Parathyroid adenoma (tissue), 2 donors: Measurements from ENCODE around the gene ALDH1L1.
A peak's percentile ranks its signal among the peaks of the same experiment; 100 is the strongest.

Source experiments
- H2AFZ ChIP-seq: fragments of 300-600 bp; sonication (generic); one replicate; pipeline ENCODE4 v1.7.0; 2017; ENCODE audit warnings: antibody characterized with exemption, mild to moderate bottlenecking
- H3K27ac ChIP-seq: fragments of 300-600 bp; sonication (generic); one replicate; pipeline ENCODE4 v1.7.0; 2017
- H3K27me3 ChIP-seq: fragments of 300-600 bp; sonication (generic); one replicate; pipeline ENCODE4 v1.7.0; 2017; ENCODE audit warnings: low read length; ENCODE audit not compliant: control insufficient read depth, insufficient read depth
- H3K36me3 ChIP-seq: fragments of 300-600 bp; sonication (generic); one replicate; pipeline ENCODE4 v1.7.0; 2017; ENCODE audit warnings: low read length; ENCODE audit not compliant: control insufficient read depth, insufficient read depth
- H3K4me1 ChIP-seq: fragments of 300-600 bp; sonication (generic); one replicate; pipeline ENCODE4 v1.7.0; 2017; ENCODE audit warnings: control low read depth
- H3K4me2 ChIP-seq: fragments of 300-600 bp; sonication (generic); one replicate; pipeline ENCODE4 v1.7.0; 2017; ENCODE audit warnings: low read length
- H3K4me3 ChIP-seq: fragments of 300-600 bp; sonication (generic); one replicate; pipeline ENCODE4 v1.7.0; 2017; ENCODE audit warnings: low read depth, low read length
- H3K79me2 ChIP-seq: fragments of 300-600 bp; sonication (generic); one replicate; pipeline ENCODE4 v1.7.0; 2017; ENCODE audit warnings: control low read depth
- H3K9ac ChIP-seq: fragments of 300-600 bp; sonication (generic); one replicate; pipeline ENCODE4 v1.7.0; 2017; ENCODE audit warnings: mild to moderate bottlenecking
- H3K9me3 ChIP-seq: fragments of 300-600 bp; sonication (generic); one replicate; pipeline ENCODE4 v1.7.0; 2017; ENCODE audit warnings: low read length; ENCODE audit not compliant: control insufficient read depth
- TF ChIP-seq, protein P1 (sequence below): fragments of 300-600 bp; sonication (generic); IDR thresholded peaks from one replicate; pipeline ENCODE4 v1.7.0; 2017; ENCODE audit warnings: antibody characterized with exemption, mild to moderate bottlenecking
- donor health status: primary hyperparathyroidism.

Gene ALDH1L1

DNA sequence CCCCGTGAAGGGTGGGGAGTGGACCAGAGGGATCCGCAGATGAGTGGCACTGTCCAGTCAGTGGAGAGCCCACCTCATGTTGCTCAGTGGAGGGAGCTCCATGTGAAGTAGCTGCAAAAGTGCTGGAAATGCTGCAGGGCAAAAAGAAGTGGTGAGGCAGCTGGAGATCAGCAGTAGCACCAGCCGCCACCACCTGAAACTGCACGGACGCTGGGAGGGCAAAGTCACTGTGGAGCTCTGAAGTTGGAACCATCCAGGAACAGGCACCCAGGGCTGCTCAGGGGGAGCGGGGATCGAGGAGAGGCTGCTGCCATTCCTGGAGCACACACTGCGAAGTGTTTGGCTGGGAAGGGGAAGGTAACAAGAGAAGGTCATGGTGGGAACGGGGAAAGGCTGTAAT is 6.4 kb upstream of the ALDH1L1 start:
- Histone ChIP-seq H3K79me2 (no peaks in the 10 kb centered on the region), H3K9ac (no peak overlapping the region), H3K4me1 (no peaks in the 10 kb centered on the region), H3K9me3 (no peaks in the 10 kb centered on the region), H2AFZ (no peak overlapping the region), H3K4me2 (no peak overlapping the region), H3K27me3 (no peaks in the 10 kb centered on the region), H3K27ac (no peak overlapping the region), H3K36me3 (no peaks in the 10 kb centered on the region), H3K4me3 (no peak overlapping the region)
- TF ChIP-seq, protein P1, sequence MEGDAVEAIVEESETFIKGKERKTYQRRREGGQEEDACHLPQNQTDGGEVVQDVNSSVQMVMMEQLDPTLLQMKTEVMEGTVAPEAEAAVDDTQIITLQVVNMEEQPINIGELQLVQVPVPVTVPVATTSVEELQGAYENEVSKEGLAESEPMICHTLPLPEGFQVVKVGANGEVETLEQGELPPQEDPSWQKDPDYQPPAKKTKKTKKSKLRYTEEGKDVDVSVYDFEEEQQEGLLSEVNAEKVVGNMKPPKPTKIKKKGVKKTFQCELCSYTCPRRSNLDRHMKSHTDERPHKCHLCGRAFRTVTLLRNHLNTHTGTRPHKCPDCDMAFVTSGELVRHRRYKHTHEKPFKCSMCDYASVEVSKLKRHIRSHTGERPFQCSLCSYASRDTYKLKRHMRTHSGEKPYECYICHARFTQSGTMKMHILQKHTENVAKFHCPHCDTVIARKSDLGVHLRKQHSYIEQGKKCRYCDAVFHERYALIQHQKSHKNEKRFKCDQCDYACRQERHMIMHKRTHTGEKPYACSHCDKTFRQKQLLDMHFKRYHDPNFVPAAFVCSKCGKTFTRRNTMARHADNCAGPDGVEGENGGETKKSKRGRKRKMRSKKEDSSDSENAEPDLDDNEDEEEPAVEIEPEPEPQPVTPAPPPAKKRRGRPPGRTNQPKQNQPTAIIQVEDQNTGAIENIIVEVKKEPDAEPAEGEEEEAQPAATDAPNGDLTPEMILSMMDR = no peak

DNA sequence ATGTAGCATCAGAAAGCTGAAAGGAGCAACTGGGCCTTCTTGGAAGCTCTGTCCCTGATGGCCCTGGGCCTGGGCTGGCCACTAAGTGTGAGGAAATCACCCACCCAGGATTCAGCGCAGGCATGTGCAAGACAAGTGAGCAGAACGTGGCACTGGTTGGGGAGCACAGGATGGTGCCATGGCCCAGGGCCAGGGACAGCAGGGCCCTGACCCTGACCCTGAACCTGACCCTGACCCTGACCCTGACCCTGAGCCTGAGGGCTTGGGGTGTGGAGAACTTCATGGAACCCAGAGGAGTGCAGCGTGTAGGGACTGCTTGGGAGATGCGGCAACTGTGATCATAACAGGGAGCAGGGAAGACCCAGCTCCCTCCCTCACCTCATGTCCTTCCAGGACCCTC is 5.9 kb upstream of the ALDH1L1 start:
- Histone ChIP-seq H3K79me2 (no peaks in the 10 kb centered on the region), H3K4me2 (no peak overlapping the region), H3K27me3 (no peaks in the 10 kb centered on the region), H3K9ac (no peak overlapping the region), H3K4me1 (no peaks in the 10 kb centered on the region), H2AFZ (no peak overlapping the region), H3K9me3 (no peaks in the 10 kb centered on the region), H3K36me3 (no peaks in the 10 kb centered on the region), H3K27ac (no peak overlapping the region), H3K4me3 (no peak overlapping the region)
- TF ChIP-seq, protein P1 = no peak

GRCh38 chr3:126184465-126185000 is 4.1 kb upstream of the ALDH1L1 start:
- no peak overlapping the region for H3K9ac ChIP-seq
- no peaks in the 10 kb centered on the region for H3K9me3 ChIP-seq
- H3K36me3 ChIP-seq = no peaks in the 10 kb centered on the region
- no peak overlapping the region for H3K27ac ChIP-seq
- H3K27me3 ChIP-seq = no peaks in the 10 kb centered on the region
- no peak overlapping the region for H2AFZ ChIP-seq
- no peaks in the 10 kb centered on the region for H3K4me1 ChIP-seq
- TF ChIP-seq, protein P1 = no peak
- H3K4me3 ChIP-seq = no peak overlapping the region
- H3K4me2 ChIP-seq = no peak overlapping the region
- no peaks in the 10 kb centered on the region for H3K79me2 ChIP-seq

- H3K27ac ChIP-seq = no peak overlapping the region
These were observed 976 bp upstream of the ALDH1L1 start for GRCh38 chr3:126181398-126181725.

More at GRCh38 chr3:126181398-126181725, 976 bp upstream of the ALDH1L1 start:
- no peaks in the 10 kb centered on the region for H3K4me1 ChIP-seq
- H3K36me3 ChIP-seq = no peaks in the 10 kb centered on the region
- H3K4me3 ChIP-seq = no peak overlapping the region
- no peaks in the 10 kb centered on the region for H3K9me3 ChIP-seq
- H2AFZ ChIP-seq = peak overlapping the region; percentile 89
- H3K27me3 ChIP-seq = no peaks in the 10 kb centered on the region
- TF ChIP-seq, protein P1 = no peak
- no peak overlapping the region for H3K4me2 ChIP-seq
- no peak overlapping the region for H3K9ac ChIP-seq
- no peaks in the 10 kb centered on the region for H3K79me2 ChIP-seq
